HT1080 (cell line): ENCODE measurements around the gene ADAMTS2. TPM values are rescaled to one million over a fixed set of nuclear protein-coding genes. Genes with fewer than 3 reads are reported as not detected.

Experiments
- DNase-seq: peaks from one replicate; pipeline ENCODE4 v3.0.0-alpha.2; 2015; ENCODE audit warnings: low read depth
- total RNA-seq: library from RNA; depleted of rRNA; stranded (reverse); fragments of >200 nt; shearing (Covaris generic); gene quantifications from 2 replicates; pipeline ENCODE4 v1.2.3, GENCODE V29; 2014

Gene ADAMTS2
- total RNA-seq, 1 experiment from 2014 or later, result 0.69 TPM

- DNase-seq, result no peak
Measured at GRCh38 chr5:179373101-179373934, 28.1 kb upstream of the ADAMTS2 start.

GRCh38 chr5:179371681-179372680, 26.7 kb upstream of the ADAMTS2 start:
- no peak for DNase-seq

DNA sequence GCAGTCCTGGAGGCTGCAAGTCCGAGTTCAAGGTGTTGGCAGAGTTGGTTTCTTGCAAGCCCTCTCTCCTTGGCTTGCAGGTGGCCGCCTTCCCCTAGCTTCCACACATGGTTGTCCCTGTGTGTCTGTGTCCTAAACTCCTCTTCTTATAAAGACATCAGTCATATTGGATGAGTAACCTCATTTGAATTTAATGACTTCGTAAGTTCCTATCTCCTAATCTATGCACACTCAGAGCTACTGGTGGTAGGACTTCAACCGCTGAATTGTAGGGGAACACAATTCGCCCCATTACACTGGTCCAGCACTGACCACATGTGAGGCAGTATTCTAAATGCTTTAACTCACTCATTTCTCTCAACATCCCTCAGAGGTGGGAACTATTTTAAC, 25.9 kb upstream of the ADAMTS2 start:
- no peak for DNase-seq

DNA sequence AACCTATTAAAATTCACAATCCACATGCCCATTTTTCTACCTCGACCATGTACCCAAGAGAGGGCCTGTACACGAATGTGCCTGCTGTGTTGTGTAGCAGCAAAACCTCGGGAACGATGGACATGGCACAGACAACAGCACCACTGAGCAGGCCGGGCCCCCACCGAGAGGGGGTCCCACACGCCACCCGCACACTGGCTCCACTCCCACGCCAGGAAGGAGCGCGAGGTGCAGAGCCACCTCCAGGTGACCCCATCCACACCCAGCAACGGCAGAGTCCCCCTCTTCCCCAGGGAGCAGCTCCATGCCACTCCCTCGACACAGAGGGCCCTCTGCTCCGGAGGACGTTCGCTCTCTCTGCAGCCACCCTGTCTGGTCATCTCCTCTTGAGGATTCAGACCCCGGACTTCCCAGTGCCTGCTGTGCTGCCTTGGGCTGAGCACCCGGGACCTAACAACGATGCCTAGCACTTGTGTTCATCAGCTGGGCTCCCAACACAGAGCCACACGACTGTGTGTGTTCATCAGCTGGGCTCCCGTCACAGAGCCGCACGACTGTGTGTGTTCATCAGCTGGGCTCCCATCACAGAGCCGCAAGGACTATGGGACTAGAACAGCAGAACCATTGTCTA, 25.3 kb upstream of the ADAMTS2 start:
- DNase-seq, result no peak

GRCh38 chr5:179369530-179369884, 24.2 kb upstream of the ADAMTS2 start:
- no peak for DNase-seq

GRCh38 chr5:179368806-179369529, 23.7 kb upstream of the ADAMTS2 start:
- DNase-seq, result no peak

DNA sequence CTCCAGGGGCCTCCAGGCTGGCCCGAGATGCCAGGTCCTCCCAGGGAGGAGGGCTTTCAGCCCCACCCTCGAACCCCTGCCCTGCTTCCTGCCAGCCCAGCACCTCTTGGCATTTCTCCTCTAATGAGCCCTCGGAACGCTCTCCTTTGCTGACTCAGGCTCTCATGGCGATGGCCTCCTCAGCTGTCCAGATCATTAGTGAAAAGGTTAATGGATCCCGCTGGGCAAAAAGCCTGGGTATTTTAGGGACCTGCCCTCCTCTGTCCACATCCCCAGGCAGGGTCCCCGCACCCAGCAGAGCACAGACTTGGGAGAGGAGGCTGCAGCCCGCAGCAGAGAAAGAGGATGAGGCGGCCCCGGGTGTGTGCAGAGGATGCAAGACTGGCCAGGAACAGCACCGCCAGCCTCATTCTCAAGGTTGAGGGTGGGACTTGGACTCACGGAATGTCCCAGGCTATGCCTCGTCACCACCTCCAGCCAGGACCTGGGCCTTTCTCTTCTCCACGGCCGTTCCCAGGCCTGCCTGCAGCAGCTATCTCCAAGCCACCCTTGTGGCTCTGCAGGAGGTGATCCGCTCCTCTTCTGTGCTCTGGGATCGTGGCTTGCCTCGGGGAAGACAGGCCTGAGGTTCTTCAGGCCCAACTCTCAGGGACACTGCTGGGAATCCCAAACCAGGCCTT, 23.0 kb upstream of the ADAMTS2 start:
- DNase-seq, result no peak

GRCh38 chr5:179367491-179367890, 22.2 kb upstream of the ADAMTS2 start:
- no peak for DNase-seq

- DNase-seq, result no peak
Measured at GRCh38 chr5:179362355-179362754, 17.1 kb upstream of the ADAMTS2 start.

DNA sequence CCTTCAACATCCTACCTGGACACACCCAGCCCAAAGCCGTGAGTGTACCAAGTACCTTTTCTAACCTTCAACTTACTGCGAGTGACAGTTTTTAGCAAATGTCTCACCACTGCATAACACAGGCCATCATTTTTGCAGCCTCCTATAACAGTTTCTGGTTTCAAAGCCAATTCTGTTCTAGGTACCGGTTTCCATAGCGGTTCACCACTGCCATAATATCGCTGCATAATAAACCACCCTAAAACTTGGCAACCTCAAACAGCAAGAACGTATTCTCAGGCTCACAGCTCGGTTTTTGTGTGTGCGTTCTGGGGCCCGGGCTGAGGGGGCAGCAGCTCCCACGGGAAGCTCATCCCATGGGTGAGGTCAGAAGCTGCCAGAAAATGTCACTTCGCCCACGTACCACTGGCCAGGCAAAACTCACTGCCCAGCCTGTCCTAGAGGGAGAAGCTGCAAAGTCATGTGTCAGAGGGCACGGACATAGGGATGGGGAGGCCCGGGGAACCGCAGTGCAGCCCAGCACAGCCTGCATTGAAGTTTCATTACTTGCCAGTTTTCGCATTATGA, 15.9 kb upstream of the ADAMTS2 start:
- DNase-seq, result no peak

- DNase-seq, result no peak
Measured at GRCh38 chr5:179357031-179357430, 11.8 kb upstream of the ADAMTS2 start.

GRCh38 chr5:179355976-179356974, 11.0 kb upstream of the ADAMTS2 start:
- DNase-seq, result no peak

GRCh38 chr5:179354305-179354882, 9.1 kb upstream of the ADAMTS2 start:
- DNase-seq, result no peak

DNA sequence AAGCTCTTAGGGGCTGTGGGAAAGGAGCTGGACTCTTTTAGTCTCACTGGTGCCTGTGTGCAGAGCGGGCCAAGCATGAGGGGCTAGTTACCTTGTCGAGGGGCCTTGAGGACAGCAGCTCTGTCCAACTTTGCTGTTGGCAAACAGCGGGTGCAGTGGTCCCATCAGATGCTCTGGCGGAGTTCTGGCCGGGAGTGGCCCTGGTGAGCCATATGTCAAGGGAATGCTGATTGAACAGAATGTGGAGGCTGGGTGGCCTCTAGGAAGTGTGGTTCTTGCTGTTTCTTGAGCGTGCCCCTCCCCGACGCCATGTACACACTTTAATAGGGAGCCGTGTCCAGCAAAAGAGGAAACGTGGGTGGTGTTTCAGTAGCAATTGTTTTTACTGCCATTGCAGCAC, 3.6 kb upstream of the ADAMTS2 start:
- DNase-seq, result no peak

DNA sequence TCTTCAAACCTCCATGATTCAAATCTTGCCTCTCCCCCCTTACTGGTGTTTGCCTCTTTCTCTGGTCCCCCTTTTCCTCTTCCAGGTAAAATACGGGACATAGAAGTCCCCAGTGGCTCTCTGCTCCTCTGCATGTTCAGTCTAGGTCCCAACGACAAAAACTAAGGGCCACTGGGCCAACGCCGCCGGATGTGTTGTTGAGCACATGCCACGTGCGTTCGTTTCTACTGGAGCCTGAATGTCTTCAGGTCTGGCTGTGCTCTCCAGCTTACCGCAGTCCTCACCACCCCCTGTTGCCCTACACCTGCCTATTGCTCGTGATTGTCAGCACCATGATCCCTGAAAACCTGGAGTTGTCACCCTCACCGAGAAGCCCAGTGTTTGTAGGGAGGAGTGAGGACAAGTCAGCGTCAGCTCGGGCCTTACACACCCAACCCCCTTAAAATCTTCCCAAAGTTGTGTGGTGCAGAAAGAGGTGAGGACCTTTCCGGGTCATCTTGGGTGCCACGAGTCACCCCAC, 2.8 kb upstream of the ADAMTS2 start:
- DNase-seq, result no peak

DNA sequence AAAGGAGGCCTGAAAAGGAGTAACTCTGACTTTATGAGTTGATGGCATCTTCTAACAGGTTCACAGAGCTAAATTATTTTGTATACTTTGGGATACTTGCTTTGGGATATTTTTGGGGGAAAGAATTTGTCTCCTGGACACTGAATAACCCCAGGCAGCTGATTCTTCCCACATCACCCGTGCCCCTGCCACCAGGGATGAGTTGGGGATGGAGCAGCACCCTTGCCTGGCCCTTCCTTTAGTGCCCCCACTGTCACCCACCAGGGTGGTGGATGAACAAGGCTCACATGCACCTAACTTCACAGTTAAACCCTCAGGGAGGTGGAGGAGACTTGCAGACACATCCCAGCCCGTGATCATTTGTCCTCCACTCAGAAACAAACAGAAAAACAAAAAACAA, 2.3 kb upstream of the ADAMTS2 start:
- no peak for DNase-seq

DNA sequence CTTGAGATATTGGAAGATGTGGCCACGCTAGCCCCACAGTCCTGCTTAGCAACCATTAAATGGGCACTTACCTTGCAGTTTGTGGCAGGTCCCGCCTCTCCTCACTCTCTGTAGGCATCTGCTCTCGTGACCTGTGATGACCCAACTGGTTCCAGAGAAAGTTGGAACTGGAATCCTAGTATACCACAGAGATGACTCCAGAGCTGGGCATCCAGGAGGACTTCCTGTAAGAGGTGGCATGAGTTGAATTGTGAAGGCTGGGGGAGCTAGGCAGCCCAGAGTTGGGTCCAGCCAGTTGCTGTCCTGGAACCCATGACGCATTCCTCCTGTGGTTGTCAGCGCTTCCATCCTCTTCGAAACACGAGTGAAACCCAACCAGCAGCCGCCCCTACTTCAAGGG, 1.6 kb upstream of the ADAMTS2 start:
- DNase-seq, result no peak

DNA sequence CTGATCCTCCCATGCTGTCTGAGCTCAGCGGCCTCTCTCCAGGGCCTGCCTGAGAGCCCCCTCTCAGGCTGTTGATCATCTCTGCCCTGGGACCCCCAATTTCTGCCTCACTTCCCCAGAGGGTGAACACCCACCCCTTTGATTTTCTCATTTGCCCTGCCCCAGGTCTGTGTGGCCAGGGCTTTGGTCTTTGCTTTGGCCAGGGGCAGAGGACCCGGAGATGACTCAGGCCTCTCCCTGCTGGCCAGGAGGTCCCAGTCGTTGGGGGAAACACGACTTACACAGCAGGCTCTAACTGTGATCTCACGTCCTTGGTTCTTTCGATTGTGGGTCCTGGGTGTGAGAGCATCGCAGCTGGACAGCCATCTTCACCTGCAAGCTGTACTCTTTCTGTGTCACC, 1.1 kb upstream of the ADAMTS2 start:
- DNase-seq, result no peak

DNA sequence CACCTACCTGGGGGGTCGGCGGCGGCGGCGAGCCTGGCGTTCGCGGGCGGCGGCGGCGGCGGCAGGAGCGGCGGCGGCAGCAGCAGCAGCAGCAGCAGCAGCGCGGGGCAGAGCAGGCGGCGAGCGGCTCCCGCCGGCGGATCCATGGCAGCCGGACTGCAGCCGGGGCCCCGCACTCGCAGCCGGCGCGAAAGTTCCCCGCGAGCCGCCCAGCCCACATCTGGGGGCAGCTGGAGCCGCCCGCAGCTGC, 153 bp downstream of the ADAMTS2 start:
- no peak for DNase-seq
